PC-3 (cell line): ENCODE measurements around the gene HIBADH. TPM values are rescaled to one million over a fixed set of nuclear protein-coding genes. Genes with fewer than 3 reads are reported as not detected.

Experiments
- ATAC-seq: fragments of 200-7000 bp; cut with Tn5 transposase; 2 replicates; pipeline ENCODE4 v1.9.1; 2020; ENCODE audit warnings: mild to moderate bottlenecking, moderate library complexity
- BruUV-seq: library from RNA; stranded (reverse); fragments of 400-500 nt; replicated peaks from 2 replicates; lab custom pipeline; 2021; lab: Mats Ljungman, UMichigan
- CTCF ChIA-PET: fragments of 300-600 bp; sonication (Branson Sonifier 250); formaldehyde crosslinking; loops from one replicate; lab custom pipeline; 2022; ENCODE audit warnings: antibody characterized with exemption; lab: Charles Lee
- POLR2A ChIA-PET: fragments of 300-600 bp; sonication (Branson Sonifier 250); formaldehyde crosslinking; loops from one replicate; lab custom pipeline; 2022; ENCODE audit warnings: antibody characterized with exemption; ENCODE audit not compliant: unreplicated experiment; lab: Charles Lee
- DNase-seq: peaks from one replicate; pipeline ENCODE4 v3.0.0-alpha.2; 2015
- H2AFZ ChIP-seq: fragments of 300-600 bp; sonication (generic); 2 replicates; pipeline ENCODE4 v1.6.0; 2016; ENCODE audit warnings: antibody characterized with exemption, low read length
- H3F3A ChIP-seq: fragments of 300-600 bp; sonication (generic); one replicate; pipeline ENCODE4 v1.6.0; 2017; ENCODE audit warnings: antibody characterized with exemption, low read length, control low read depth, mild to moderate bottlenecking; ENCODE audit not compliant: unreplicated experiment
- H3K27ac ChIP-seq: fragments of 300-600 bp; sonication (generic); 2 replicates; pipeline ENCODE4 v1.5.1; 2016; ENCODE audit warnings: mild to moderate bottlenecking, low read length
- H3K27me3 ChIP-seq: fragments of 300-600 bp; sonication (generic); 2 replicates; pipeline ENCODE4 v1.6.1; 2016; ENCODE audit warnings: low read length, mixed read lengths
- H3K36me3 ChIP-seq: fragments of 300-600 bp; sonication (generic); 2 replicates; pipeline ENCODE4 v1.6.1; 2016; ENCODE audit warnings: low read depth, mixed run types, low read length, mixed read lengths
- H3K4me1 ChIP-seq: fragments of 300-600 bp; sonication (generic); 2 replicates; pipeline ENCODE4 v1.5.1; 2016; ENCODE audit warnings: low read length; ENCODE audit not compliant: insufficient read depth
- H3K4me2 ChIP-seq: fragments of 300-600 bp; sonication (generic); 2 replicates; pipeline ENCODE4 v1.6.0; 2016; ENCODE audit warnings: low read length
- H3K4me3 ChIP-seq: fragments of 300-600 bp; sonication (generic); 2 replicates; pipeline ENCODE4 v1.5.1; 2016; ENCODE audit warnings: mild to moderate bottlenecking, low read length, mixed read lengths
- H3K79me2 ChIP-seq: fragments of 300-600 bp; sonication (generic); 2 replicates; pipeline ENCODE4 v1.6.1; 2017; ENCODE audit warnings: low read length, mixed read lengths
- H3K9ac ChIP-seq: fragments of 300-600 bp; sonication (generic); 2 replicates; pipeline ENCODE4 v1.6.0; 2016; ENCODE audit warnings: mild to moderate bottlenecking, low read length
- H3K9me2 ChIP-seq: fragments of 300-600 bp; sonication (generic); replicated peaks from 2 replicates; pipeline ENCODE4 v1.6.1; 2016; ENCODE audit warnings: mixed run types, low read length, mixed read lengths
- H3K9me3 ChIP-seq: fragments of 300-600 bp; sonication (generic); 2 replicates; pipeline ENCODE4 v1.6.1; 2016; ENCODE audit warnings: low read length, mixed read lengths
- H4K20me1 ChIP-seq: fragments of 300-600 bp; sonication (generic); 2 replicates; pipeline ENCODE4 v1.6.1; 2016; ENCODE audit warnings: low read length, mixed read lengths
- CTCF ChIP-seq: fragments of 300-600 bp; sonication (generic); conservative IDR thresholded peaks from 2 replicates; pipeline ENCODE4 v1.5.1; 2017; ENCODE audit warnings: antibody characterized with exemption, low read depth, mild to moderate bottlenecking, low read length
- EZH2 ChIP-seq: fragments of 300-600 bp; sonication (generic); IDR thresholded peaks from one replicate; pipeline ENCODE4 v1.6.1; 2017; ENCODE audit warnings: antibody characterized with exemption, mild to moderate bottlenecking, low read length; ENCODE audit not compliant: unreplicated experiment
- EZH2phosphoT487 ChIP-seq: fragments of 300-600 bp; sonication (generic); IDR thresholded peaks from 2 replicates; pipeline ENCODE4 v1.6.1; 2018; ENCODE audit warnings: mild to moderate bottlenecking, antibody characterized with exemption, low read length, borderline replicate concordance
- intact Hi-C: fragments of 100-400 bp; cut with micrococcal nuclease; formaldehyde crosslinking; loops from 2 replicates; pipeline ENCODE4 v1.9.0; 2023
- total RNA-seq: library from RNA; depleted of rRNA; stranded (reverse); fragments of >200 nt; gene quantifications from 2 replicates; pipeline ENCODE4 v1.2.3, GENCODE V29; 2014

Gene HIBADH
- total RNA-seq, 1 experiment from 2014 or later: 45.8 TPM

GRCh38 chr7:27526611-27527347 lies 135.9 kb downstream of the HIBADH start:
- no peak for ATAC-seq
- intact Hi-C loops: no loop called here
- Histone ChIP-seq H3F3A (no peaks in the 10 kb centered on the region), H3K79me2 (no peaks in the 10 kb centered on the region), H3K4me3 (no peak overlapping the region), H3K27me3 (no peaks in the 10 kb centered on the region), H3K9me3 (no peaks in the 10 kb centered on the region), H3K27ac (no peak overlapping the region), H3K9ac (no peak overlapping the region), H4K20me1 (no peaks in the 10 kb centered on the region), H3K4me2 (no peak overlapping the region), H3K9me2 (no peaks in the 10 kb centered on the region), H3K4me1 (no peaks in the 10 kb centered on the region), H3K36me3 (peaks cover 15% of the 10 kb centered on the region; the same call in 1 of the 2 replicates), H2AFZ (no peak overlapping the region)
- ChIA-PET POLR2A (no interaction called here), CTCF (no interaction called here)
- BruUV-seq: no TSS peak
- DNase-seq: no peak
- TF ChIP-seq EZH2: no peak
- TF ChIP-seq CTCF: no peak
- TF ChIP-seq EZH2phosphoT487: no peak

GRCh38 chr7:27526131-27526530 lies 136.6 kb downstream of the HIBADH start:
- H3K36me3 ChIP-seq: peaks cover 15% of the 10 kb centered on the region; the same call in 1 of the 2 replicates
- no peaks in the 10 kb centered on the region for H3K27me3 ChIP-seq
- no peaks in the 10 kb centered on the region for H3K4me1 ChIP-seq
- no peak for DNase-seq
- ATAC-seq: no peak
- TF ChIP-seq CTCF: no peak
- no peak for TF ChIP-seq EZH2phosphoT487
- no peak overlapping the region for H2AFZ ChIP-seq
- H3K27ac ChIP-seq: no peak overlapping the region
- no peaks in the 10 kb centered on the region for H3K9me3 ChIP-seq
- H3F3A ChIP-seq: no peaks in the 10 kb centered on the region
- intact Hi-C loops: no loop called here
- H3K9ac ChIP-seq: no peak overlapping the region
- POLR2A ChIA-PET: no interaction called here
- no peaks in the 10 kb centered on the region for H3K9me2 ChIP-seq
- H3K79me2 ChIP-seq: no peaks in the 10 kb centered on the region
- BruUV-seq: no TSS peak
- H4K20me1 ChIP-seq: no peaks in the 10 kb centered on the region
- H3K4me3 ChIP-seq: no peak overlapping the region
- CTCF ChIA-PET: no interaction called here
- no peak overlapping the region for H3K4me2 ChIP-seq

- Histone ChIP-seq H3K27ac (no peak overlapping the region), H3K79me2 (no peaks in the 10 kb centered on the region), H3K9me2 (no peaks in the 10 kb centered on the region), H3K9me3 (no peaks in the 10 kb centered on the region), H3K36me3 (no peaks in the 10 kb centered on the region), H3K4me1 (no peaks in the 10 kb centered on the region), H3K27me3 (no peaks in the 10 kb centered on the region), H3K9ac (no peak overlapping the region), H4K20me1 (no peaks in the 10 kb centered on the region), H2AFZ (no peak overlapping the region), H3F3A (no peaks in the 10 kb centered on the region), H3K4me2 (no peak overlapping the region), H3K4me3 (no peak overlapping the region)
- TF ChIP-seq EZH2phosphoT487: no peak
- no peak for TF ChIP-seq EZH2
- TF ChIP-seq CTCF: no peak
- POLR2A ChIA-PET: no interaction called here
- DNase-seq: no peak
- intact Hi-C loops: no loop called here
- no TSS peak for BruUV-seq
- ATAC-seq: no peak
- CTCF ChIA-PET: no interaction called here
These were observed 139.4 kb downstream of the HIBADH start for GRCh38 chr7:27523321-27523720.
